Measurements from ENCODE around the gene ITCH.

Gene ITCH

DNA sequence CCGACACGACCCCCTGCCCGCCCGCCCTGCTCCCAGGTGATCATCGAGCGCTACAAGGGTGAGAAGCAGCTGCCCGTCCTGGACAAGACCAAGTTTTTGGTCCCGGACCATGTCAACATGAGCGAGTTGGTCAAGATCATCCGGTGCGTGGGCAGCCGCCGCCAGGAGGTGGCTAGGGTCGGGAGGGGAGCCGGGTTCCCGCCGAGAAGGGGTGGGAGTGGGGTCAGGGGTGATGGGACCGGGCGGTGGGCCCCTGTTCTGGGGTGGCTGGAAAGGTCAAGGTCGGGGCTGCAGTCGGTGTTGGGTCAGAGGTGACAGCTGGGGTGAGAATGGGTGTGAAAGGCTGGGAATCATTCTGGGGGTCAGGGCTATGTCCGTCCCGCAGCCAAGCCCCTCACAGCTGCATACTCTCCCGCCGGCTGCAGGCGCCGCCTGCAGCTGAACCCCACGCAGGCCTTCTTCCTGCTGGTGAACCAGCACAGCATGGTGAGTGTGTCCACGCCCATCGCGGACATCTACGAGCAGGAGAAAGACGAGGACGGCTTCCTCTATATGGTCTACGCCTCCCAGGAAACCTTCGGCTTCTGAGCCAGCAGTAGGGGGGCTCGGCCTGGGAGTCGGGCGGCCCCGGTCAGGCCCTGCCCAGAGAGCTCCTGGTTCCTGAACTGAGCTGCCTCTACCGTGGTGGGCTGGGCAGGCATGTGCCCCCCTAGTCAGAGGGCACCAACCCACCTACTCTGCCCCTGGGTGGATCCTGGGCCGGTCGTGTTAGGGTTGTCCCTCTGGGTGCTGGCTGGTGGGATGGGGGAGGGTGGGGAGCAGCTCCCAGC is 196.5 kb downstream of the ITCH start:
- DNase-seq: peak; percentile 12

DNA sequence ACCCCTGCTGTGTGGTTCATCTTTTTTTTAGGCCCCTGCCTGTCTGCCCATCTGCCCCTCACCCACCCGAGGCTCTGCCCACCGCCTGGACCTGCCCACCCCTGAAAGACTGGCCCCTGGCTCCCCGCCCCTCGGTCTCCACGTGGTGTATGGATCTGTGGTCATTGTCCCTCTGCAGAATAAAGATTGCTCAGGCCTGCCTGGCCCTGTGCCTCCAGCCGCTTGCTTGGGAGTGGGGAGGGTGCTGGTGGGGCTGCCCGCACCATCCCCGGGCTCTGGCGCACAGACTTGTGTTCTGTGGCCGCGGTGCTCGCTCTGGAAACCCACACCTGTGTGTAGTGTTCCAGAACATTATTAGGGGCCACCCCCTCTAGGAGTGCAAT is 197.1 kb downstream of the ITCH start:
- peak; percentile 11 for DNase-seq

DNA sequence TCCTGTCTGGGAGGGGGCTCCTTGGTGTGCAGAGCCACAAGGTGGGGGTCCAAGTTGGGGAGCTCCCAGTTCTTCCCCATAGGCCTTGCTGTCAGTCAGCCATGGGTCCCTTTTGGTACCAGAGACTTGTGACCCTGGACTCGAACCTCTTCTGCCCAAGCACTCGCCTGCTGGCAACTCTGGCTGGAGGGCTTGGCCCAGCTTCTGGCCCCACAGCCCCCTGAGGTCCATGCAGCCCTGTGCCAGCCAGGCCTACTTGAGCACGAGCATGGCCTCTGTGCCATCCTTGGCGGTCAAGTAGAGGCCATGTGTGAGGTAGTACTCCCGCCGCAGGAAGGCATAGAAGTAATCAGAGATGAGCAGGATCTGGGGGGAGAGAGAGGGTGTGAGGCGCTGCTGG is 197.5 kb downstream of the ITCH start:
- no peak for DNase-seq

Data from CD4-positive, alpha-beta T cell treated with Interleukin-21 for 1 hour (primary cell).